Keratinocyte (primary cell): Measurements from ENCODE around the gene MBP. TPM values are rescaled to one million over a fixed set of nuclear protein-coding genes. Genes with fewer than 3 reads are reported as not detected.
A peak's percentile ranks its signal among the peaks of the same experiment; 100 is the strongest.

Experiments used
- DNase-seq: peaks from one replicate; pipeline ENCODE4 v3.0.0-alpha.2; 2011; ENCODE audit warnings: low read depth, missing footprints, low spot score
- FAIRE-seq: peaks from 2 replicates; lab custom pipeline; 2011; peaks lifted over from hg19 to GRCh38; lab: Jason Lieb, UNC
- H2AFZ ChIP-seq: 2 replicates; pipeline ENCODE4 v1.6.0; 2012; ENCODE audit warnings: low read length, control low read depth, inconsistent platforms; ENCODE audit not compliant: control insufficient read depth
- H3K27ac ChIP-seq: 2 replicates; pipeline ENCODE4 v1.5.1; 2011; ENCODE audit warnings: low read length; ENCODE audit not compliant: control insufficient read depth, insufficient read depth
- H3K27me3 ChIP-seq: 3 replicates; pipeline ENCODE4 v1.6.0; 2011; ENCODE audit warnings: low read length; ENCODE audit not compliant: control insufficient read depth, insufficient read depth; ENCODE audit errors: extremely low read depth
- H3K36me3 ChIP-seq, 2 experiments: 2 replicates in 1 of 2; 3 replicates in 1 of 2; pipeline ENCODE4 v1.5.1; 2011; ENCODE audit warnings: low read length in 2 of 2, mild to moderate bottlenecking in 1 of 2; ENCODE audit not compliant: control insufficient read depth in 2 of 2, insufficient read depth in 2 of 2; ENCODE audit errors: extremely low read depth in 1 of 2
- H3K4me1 ChIP-seq: 3 replicates; pipeline ENCODE4 v1.5.1; 2011; ENCODE audit warnings: low read length; ENCODE audit not compliant: control insufficient read depth, insufficient read depth; ENCODE audit errors: extremely low read depth
- H3K4me2 ChIP-seq: 3 replicates; pipeline ENCODE4 v1.6.0; 2011; ENCODE audit warnings: low read depth, low read length; ENCODE audit not compliant: control insufficient read depth, insufficient read depth; ENCODE audit errors: extremely low read depth
- H3K4me3 ChIP-seq, 3 experiments: fragments of 200-600 bp in 1 of 3; sonication (generic) in 1 of 3; 2 replicates in 2 of 3; 3 replicates in 1 of 3; pipeline ENCODE4 v1.5.1; 2011 to 2016; ENCODE audit warnings: low read length in 3 of 3, mild to moderate bottlenecking in 3 of 3, control low read depth in 2 of 3, inconsistent platforms in 1 of 3, low read depth in 1 of 3, mixed read lengths in 1 of 3, mixed run types in 1 of 3, moderate library complexity in 1 of 3; ENCODE audit not compliant: control insufficient read depth in 2 of 3, insufficient read depth in 2 of 3; ENCODE audit errors: extremely low read depth in 1 of 3
- H3K79me2 ChIP-seq: 2 replicates; pipeline ENCODE4 v1.6.0; 2012; ENCODE audit warnings: low read length; ENCODE audit not compliant: control insufficient read depth, insufficient read depth
- H3K9ac ChIP-seq: 3 replicates; pipeline ENCODE4 v1.6.0; 2011; ENCODE audit warnings: low read length; ENCODE audit not compliant: control insufficient read depth, insufficient read depth; ENCODE audit errors: extremely low read depth
- H3K9me1 ChIP-seq: 3 replicates; pipeline ENCODE4 v1.6.0; 2011; ENCODE audit warnings: low read length; ENCODE audit not compliant: control insufficient read depth, insufficient read depth; ENCODE audit errors: extremely low read depth
- H3K9me3 ChIP-seq: 2 replicates; pipeline ENCODE4 v1.5.1; 2012; ENCODE audit warnings: low read depth, low read length; ENCODE audit not compliant: control insufficient read depth
- H4K20me1 ChIP-seq: 3 replicates; pipeline ENCODE4 v1.6.0; 2011; ENCODE audit warnings: low read length; ENCODE audit not compliant: control insufficient read depth, insufficient read depth; ENCODE audit errors: extremely low read depth
- EZH2 ChIP-seq: IDR thresholded peaks from one replicate; pipeline ENCODE4 v1.6.1; 2012; ENCODE audit warnings: inconsistent platforms, mild to moderate bottlenecking, low read length, moderate library complexity
- dilution Hi-C: fragments of 300-500 bp; cut with MboI; formaldehyde crosslinking; loops from one replicate; pipeline ENCODE4 v1.7.0; 2020; ENCODE audit warnings: low sequenced_read_pairs; ENCODE audit not compliant: extremely low pct_ligation_motif_present
- polyA plus RNA-seq, 5 experiments: library from polyadenylated mRNA; depleted of rRNA in 3 of 5; stranded (reverse) in 3 of 5; stranded (forward) in 1 of 5; unstranded in 1 of 5; fragments of >200 nt; gene quantifications; 1 replicate in 1 of 5; 2 replicates in 3 of 5; 3 replicates in 1 of 5; pipeline versions ENCODE4 v1.2.1 to v1.2.3, GENCODE V29; 2011 to 2012; ENCODE audit warnings: missing spikeins in 2 of 5, low read depth in 1 of 5, low replicate concordance in 1 of 5
- TF ChIP-seq, protein P1 (sequence below), 3 experiments: IDR thresholded peaks in 1 of 3; conservative IDR thresholded peaks in 1 of 3; optimal IDR thresholded peaks in 1 of 3; 2 replicates in 2 of 3; 3 replicates in 1 of 3; pipeline versions ENCODE3 to v1.5.1; 2011; ENCODE audit warnings: low read length in 3 of 3, mild to moderate bottlenecking in 3 of 3, moderate library complexity in 2 of 3, control low read depth in 1 of 3, inconsistent platforms in 1 of 3; ENCODE audit not compliant: insufficient read depth in 2 of 3; ENCODE audit errors: extremely low read depth in 1 of 3

Gene MBP
- polyA plus RNA-seq, 1 donor (not counting 4 experiments of a cell fraction or from before 2014, with no cell fraction given): 38.7 TPM

DNA sequence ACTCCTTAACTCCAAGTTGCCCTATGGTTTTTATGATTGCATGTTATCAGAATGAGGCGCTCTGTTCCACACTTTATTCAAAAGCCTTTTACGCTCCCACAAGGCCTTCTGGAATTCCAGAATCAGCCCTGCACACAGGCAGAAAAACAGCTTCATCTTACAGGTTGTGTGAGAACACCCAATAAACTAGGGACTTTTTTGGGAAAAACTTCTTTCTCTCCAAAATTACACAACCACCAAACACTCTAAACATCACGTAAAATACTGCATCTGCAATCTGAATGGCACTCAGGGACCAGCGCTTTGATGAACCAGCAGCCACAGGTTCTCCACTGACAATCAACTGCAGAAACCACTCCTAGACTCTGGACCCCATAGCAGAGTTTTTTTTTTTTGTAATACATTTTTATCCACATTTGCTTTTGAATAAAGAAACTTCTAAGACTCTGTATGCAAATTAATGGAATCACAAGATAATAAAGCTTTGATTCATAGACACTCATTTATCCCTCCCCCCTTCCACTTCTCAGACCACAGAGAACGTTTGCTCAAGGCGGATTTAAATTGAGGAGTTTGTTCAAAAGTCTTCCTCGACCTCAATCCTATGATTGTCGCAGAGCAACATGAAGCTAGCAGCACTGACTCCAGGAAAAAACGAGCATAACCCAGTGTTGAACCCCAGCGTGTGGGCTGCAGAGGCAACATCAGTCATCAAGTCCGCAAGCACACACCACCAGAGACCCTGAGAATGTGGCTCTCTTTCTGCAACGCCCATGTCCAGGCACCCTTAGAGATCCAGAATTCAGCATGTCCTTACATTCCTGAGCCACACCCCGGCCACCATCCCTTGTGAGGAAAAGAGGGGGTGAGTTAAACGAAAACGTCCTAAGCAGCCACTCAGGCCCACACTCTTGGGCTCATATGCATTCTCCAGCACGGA is 116.5 kb downstream of the MBP start:
- H3K9ac ChIP-seq: no peak overlapping the region
- no peak overlapping the region for H3K4me3 ChIP-seq
- FAIRE-seq (no peak), DNase-seq (no peak)
- H2AFZ ChIP-seq: no peak overlapping the region
- peaks cover 8 to 32% of the 10 kb centered on the region in 2 experiments for H3K36me3 ChIP-seq
- H3K4me2 ChIP-seq: no peak overlapping the region
- peaks cover 15% of the 10 kb centered on the region for H4K20me1 ChIP-seq
- peaks cover 14% of the 10 kb centered on the region for H3K4me1 ChIP-seq
- TF ChIP-seq, protein P1, sequence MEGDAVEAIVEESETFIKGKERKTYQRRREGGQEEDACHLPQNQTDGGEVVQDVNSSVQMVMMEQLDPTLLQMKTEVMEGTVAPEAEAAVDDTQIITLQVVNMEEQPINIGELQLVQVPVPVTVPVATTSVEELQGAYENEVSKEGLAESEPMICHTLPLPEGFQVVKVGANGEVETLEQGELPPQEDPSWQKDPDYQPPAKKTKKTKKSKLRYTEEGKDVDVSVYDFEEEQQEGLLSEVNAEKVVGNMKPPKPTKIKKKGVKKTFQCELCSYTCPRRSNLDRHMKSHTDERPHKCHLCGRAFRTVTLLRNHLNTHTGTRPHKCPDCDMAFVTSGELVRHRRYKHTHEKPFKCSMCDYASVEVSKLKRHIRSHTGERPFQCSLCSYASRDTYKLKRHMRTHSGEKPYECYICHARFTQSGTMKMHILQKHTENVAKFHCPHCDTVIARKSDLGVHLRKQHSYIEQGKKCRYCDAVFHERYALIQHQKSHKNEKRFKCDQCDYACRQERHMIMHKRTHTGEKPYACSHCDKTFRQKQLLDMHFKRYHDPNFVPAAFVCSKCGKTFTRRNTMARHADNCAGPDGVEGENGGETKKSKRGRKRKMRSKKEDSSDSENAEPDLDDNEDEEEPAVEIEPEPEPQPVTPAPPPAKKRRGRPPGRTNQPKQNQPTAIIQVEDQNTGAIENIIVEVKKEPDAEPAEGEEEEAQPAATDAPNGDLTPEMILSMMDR (optimal IDR thresholded peaks at IDR 0.05 in 1 of 3, IDR thresholded peaks at IDR 0.05 in 1 of 3, conservative IDR thresholded peaks at IDR 0.05 in 1 of 3; ENCODE audit: extremely low read depth in 1 of 3, insufficient read depth in 2 of 3, low read length in 3 of 3): no peak
- H3K9me1 ChIP-seq: peaks cover 10% of the 10 kb centered on the region
- dilution Hi-C loops: no loop called here
- no peaks in the 10 kb centered on the region for H3K9me3 ChIP-seq
- no peak overlapping the region for H3K27ac ChIP-seq
- peaks cover 6% of the 10 kb centered on the region for H3K79me2 ChIP-seq
- no peaks in the 10 kb centered on the region for H3K27me3 ChIP-seq

DNA sequence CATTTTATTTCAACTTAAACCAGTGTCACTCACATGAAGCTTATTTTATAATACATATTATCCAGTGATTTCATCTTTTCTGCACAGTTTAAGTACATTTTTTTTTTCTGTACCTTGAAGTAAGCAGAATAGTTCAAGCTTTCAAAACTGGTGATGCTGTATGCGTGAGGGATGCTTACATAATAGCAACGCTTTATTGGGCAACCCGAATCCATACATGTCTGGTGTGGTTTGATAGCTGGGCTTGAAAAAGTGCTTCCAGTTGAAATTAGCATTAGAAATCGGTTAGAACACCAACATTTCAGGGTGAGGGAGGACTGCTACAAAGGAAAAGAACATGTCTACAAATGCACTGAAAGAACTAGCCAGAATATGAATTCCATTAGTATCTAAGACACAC is 117.4 kb downstream of the MBP start:
- peaks cover 14% of the 10 kb centered on the region for H3K4me1 ChIP-seq
- H3K4me2 ChIP-seq: no peak overlapping the region
- peaks cover 10% of the 10 kb centered on the region for H3K9me1 ChIP-seq
- H3K27me3 ChIP-seq: no peaks in the 10 kb centered on the region
- H3K9me3 ChIP-seq: no peaks in the 10 kb centered on the region
- peaks cover 15% of the 10 kb centered on the region for H4K20me1 ChIP-seq
- DNase-seq: no peak
- peaks cover 7 to 38% of the 10 kb centered on the region in 2 experiments for H3K36me3 ChIP-seq
- peak; percentile 58 for FAIRE-seq
- H3K79me2 ChIP-seq: peaks cover 7% of the 10 kb centered on the region
- TF ChIP-seq EZH2: no peak
- no peak overlapping the region for H3K9ac ChIP-seq
- H3K27ac ChIP-seq: no peak overlapping the region
- dilution Hi-C loops: no loop called here
- H2AFZ ChIP-seq: no peak overlapping the region
- no peak overlapping the region for H3K4me3 ChIP-seq
